Gastroesophageal sphincter (tissue), 3 donors: Measurements from ENCODE around the gene DCTN1.

ENCODE experiments used
- CTCF ChIP-seq, 4 experiments: fragments of 200-600 bp in 2 of 4; fragments of 450-650 bp in 2 of 4; sonication (generic) in 1 of 4; IDR thresholded peaks; one replicate each; pipeline ENCODE4 v1.5.1; 2017 to 2019; ENCODE audit warnings: antibody characterized with exemption in 4 of 4, mild to moderate bottlenecking in 2 of 4, moderate library complexity in 2 of 4
- EP300 ChIP-seq: sonication (generic); formaldehyde crosslinking; IDR thresholded peaks from one replicate; pipeline ENCODE4 v1.6.1; 2017; ENCODE audit warnings: antibody characterized with exemption, mild to moderate bottlenecking
- POLR2A ChIP-seq, 2 donors: fragments of 450-650 bp; IDR thresholded peaks; one replicate each; pipeline ENCODE4 v1.6.1; 2017; ENCODE audit warnings: antibody characterized with exemption in 2 of 2, mild to moderate bottlenecking in 2 of 2, moderate library complexity in 1 of 2
- POLR2AphosphoS5 ChIP-seq: sonication (generic); formaldehyde crosslinking; IDR thresholded peaks from one replicate; pipeline ENCODE4 v1.6.1; 2017; ENCODE audit warnings: antibody characterized with exemption

- TF ChIP-seq CTCF (IDR thresholded peaks at IDR 0.05) (no peak), POLR2A (IDR thresholded peaks at IDR 0.05) (no peak), POLR2AphosphoS5 (peak; percentile 10), EP300 (no peak)
Measured at GRCh38 chr2:74379851-74380789, at the start of gene DCTN1.
